Measurements from ENCODE around the gene PIN4.

Gene PIN4

DNA sequence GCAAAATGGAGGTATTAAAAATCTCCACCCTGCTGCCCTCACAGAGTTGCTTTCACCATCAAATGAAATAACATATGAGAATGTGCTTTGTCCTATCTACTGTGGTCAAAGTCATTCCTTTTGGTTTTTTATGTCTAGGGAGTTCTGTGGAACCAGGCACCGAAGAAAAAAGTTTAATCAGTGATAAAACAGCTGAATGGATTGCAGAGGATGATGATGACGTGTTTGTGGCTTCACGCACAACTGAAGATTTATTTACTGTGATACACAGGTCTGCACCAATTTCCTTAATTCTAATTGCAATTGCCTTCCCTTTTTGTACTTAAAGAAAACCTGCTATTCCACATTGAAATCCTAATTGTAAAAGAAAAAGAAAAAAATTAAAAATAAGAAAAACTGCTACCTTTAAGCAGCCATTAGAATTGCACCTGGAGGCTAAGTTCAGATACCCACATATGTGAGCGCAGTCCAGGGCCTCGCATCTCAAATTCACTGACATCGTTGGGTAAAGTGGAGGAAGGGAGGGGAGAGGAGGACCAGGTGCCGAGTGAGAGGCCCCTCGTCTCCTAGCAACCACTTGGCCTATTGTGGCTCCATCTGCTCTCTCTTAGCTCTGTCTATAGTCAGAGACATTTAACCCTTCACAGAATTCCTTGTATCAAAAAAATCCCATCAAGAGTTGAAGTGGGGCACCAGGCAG lies 39.3 kb upstream of the PIN4 start:
- H3K4me3 ChIP-seq (ENCODE audit: low read length), result no peak overlapping the region
- TF ChIP-seq, protein P1, sequence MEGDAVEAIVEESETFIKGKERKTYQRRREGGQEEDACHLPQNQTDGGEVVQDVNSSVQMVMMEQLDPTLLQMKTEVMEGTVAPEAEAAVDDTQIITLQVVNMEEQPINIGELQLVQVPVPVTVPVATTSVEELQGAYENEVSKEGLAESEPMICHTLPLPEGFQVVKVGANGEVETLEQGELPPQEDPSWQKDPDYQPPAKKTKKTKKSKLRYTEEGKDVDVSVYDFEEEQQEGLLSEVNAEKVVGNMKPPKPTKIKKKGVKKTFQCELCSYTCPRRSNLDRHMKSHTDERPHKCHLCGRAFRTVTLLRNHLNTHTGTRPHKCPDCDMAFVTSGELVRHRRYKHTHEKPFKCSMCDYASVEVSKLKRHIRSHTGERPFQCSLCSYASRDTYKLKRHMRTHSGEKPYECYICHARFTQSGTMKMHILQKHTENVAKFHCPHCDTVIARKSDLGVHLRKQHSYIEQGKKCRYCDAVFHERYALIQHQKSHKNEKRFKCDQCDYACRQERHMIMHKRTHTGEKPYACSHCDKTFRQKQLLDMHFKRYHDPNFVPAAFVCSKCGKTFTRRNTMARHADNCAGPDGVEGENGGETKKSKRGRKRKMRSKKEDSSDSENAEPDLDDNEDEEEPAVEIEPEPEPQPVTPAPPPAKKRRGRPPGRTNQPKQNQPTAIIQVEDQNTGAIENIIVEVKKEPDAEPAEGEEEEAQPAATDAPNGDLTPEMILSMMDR (conservative IDR thresholded peaks at IDR 0.05; ENCODE audit: low read length), result no peak
- DNase-seq (ENCODE audit: low read depth), result no peak

DNA sequence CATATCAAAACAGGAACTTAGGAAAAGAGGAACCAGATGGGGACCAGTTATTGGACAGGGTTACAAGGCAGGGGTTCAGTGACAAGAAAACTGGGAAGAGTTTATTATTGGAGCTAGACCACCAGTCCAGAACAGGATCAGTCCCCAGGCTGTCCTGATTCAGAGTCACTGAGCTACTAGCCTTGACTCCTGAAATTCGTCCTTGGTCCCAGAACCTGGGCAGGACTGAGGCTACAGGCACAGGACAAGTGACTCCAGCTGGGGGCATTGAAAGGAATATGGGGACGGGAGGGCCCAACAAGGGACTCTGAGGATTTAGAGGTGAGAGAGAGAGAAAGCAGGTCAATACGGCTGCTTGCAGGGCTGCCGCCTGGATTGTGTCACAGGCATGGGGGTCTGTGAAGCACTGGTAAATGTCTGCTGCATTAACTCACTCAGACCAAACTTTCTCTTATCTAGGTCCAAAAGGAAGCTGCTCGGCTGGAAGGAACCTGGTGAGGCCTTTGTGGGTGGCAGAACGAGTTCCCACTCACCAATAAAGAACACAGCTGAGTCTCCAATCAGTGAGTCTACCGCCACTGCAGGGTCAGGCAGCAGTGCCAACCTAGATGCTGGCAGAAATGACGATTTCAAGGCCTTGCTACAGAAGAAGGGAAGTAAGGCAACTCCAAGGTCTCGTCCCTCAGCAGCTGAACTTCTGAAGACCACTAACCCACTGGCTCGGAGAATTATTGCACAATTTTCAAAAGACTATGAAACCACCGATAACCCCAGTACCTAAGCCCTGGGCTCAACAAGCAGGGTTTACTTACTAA lies 38.6 kb upstream of the PIN4 start:
- DNase-seq (ENCODE audit: low read depth), result no peak
- no peak overlapping the region for H3K4me3 ChIP-seq (ENCODE audit: low read length)
- TF ChIP-seq, protein P1 (conservative IDR thresholded peaks at IDR 0.05; ENCODE audit: low read length), result no peak

DNA sequence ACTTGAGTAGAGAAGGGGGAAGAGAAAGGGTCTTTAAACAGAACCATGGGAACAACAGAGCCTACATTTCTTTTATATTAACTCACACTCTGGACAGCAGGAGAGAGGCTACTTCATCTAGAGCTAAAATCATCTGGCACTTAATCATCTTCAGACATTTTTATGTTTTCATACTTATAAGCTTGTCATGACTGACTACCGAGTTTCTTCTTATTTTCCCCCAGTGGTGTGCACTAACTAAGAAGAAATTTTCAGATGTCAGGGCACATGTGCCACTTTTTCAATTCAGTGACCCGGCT lies 38.0 kb upstream of the PIN4 start:
- no peak overlapping the region for H3K4me3 ChIP-seq (ENCODE audit: low read length)
- no peak for DNase-seq (ENCODE audit: low read depth)
- TF ChIP-seq, protein P1 (conservative IDR thresholded peaks at IDR 0.05; ENCODE audit: low read length), result no peak

DNA sequence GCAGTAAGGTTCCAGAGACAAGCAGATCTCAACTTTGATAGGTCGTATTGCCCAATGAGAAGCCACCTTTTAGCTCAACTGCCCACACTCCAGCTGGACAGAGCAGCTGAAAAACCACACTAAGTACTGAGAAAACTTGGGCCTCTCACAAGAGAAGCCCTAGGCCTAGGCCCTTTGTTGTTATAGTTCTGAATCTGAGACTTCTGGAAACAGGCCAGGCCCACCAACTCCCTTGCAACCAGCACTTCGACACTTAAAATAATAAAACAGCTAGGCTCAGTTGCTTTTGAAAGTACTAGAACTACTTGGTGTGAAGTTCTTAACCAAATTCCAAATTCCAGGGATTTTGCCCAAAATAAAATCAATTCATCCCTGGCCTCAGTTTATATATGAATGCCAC lies 36.4 kb upstream of the PIN4 start:
- TF ChIP-seq, protein P1 (conservative IDR thresholded peaks at IDR 0.05; ENCODE audit: low read length), result no peak
- no peak overlapping the region for H3K4me3 ChIP-seq (ENCODE audit: low read length)
- DNase-seq (ENCODE audit: low read depth), result no peak

DNA sequence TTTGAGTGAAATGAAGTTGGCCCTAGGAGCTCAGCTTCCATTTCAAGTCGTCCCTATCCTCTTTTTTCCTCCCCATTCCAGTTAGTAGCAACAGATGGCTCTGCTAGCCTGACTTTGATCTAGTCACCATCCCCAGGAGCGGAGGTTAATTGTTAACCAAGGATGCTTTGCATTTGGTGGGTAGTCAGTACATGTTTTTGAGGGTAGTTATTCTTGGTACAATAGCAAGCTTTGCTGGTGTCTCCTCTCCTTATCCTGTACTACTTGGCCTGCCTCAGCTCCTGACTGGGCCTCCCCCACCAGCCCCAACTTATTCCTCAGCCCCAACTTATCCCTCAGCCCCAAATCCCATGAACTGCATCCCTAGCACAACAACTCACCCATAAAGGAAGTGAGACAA lies 35.0 kb upstream of the PIN4 start:
- TF ChIP-seq, protein P1 (conservative IDR thresholded peaks at IDR 0.05; ENCODE audit: low read length), result no peak
- no peak overlapping the region for H3K4me3 ChIP-seq (ENCODE audit: low read length)
- DNase-seq (ENCODE audit: low read depth), result no peak

DNA sequence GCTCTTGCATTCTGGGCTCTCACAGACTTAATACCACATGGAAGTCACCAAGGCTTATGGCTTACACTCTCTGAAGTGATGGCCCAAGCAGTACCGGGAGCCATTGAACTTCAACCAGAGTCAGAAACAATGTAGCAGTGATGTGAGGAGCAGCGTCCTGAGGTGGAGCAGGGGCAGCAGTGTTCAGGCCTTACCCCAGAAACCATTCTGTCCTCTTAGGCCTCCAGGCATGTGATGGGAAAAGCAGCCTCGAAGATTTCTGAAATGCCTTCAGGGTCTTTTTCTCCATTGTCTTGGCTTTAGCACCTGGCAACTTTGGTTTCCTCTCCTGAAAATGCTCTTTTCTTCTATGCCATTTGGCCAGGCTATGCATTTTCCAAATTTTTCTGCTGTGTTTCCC lies 22.8 kb upstream of the PIN4 start:
- TF ChIP-seq, protein P1 (conservative IDR thresholded peaks at IDR 0.05; ENCODE audit: low read length), result no peak
- no peak for DNase-seq (ENCODE audit: low read depth)
- H3K4me3 ChIP-seq (ENCODE audit: low read length), result no peak overlapping the region

DNA sequence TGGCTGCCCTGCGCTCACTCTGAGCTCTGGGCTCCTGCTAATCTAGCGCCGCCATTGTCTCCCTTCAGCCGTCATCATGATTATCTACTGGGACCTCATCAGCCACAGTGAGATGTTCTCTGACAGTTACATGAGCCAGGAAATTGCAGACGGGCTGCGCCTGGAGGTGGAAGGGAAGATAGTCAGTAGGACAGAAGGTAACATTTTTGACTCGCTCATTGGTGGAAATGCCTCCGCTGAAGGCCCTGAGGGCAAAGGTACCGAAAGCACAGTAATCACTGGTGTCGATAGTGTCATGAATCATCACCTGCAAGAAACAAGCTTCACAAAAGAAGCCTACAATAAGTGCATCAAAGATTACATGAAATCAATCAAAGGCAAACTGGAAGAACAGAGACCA lies 21.8 kb upstream of the PIN4 start:
- TF ChIP-seq, protein P1 (conservative IDR thresholded peaks at IDR 0.05; ENCODE audit: low read length), result no peak
- no peak for DNase-seq (ENCODE audit: low read depth)
- H3K4me3 ChIP-seq (ENCODE audit: low read length), result no peak overlapping the region
